WI38 (cell line): ENCODE data around the gene NSL1.

ENCODE experiments used
- H3K4me3 ChIP-seq: 2 replicates; pipeline ENCODE4 v1.5.1; 2011; ENCODE audit warnings: low read depth, mild to moderate bottlenecking, control low read depth, low read length
- CTCF ChIP-seq: IDR thresholded peaks from 2 replicates; pipeline ENCODE4 v1.5.1; 2012; ENCODE audit warnings: low read depth, mild to moderate bottlenecking, control low read depth, low read length

Gene NSL1

GRCh38 chr1:212824201-212824600 is 32.6 kb upstream of the NSL1 start:
- TF ChIP-seq CTCF: no peak

GRCh38 chr1:212822956-212823355 is 31.4 kb upstream of the NSL1 start:
- no peak for TF ChIP-seq CTCF
- no peak overlapping the region for H3K4me3 ChIP-seq

More at GRCh38 chr1:212824201-212824600, 32.6 kb upstream of the NSL1 start:
- H3K4me3 ChIP-seq: no peak overlapping the region

- TF ChIP-seq CTCF: no peak
- no peak overlapping the region for H3K4me3 ChIP-seq
Measured at GRCh38 chr1:212820969-212821368, 29.4 kb upstream of the NSL1 start.

- no peak for TF ChIP-seq CTCF
- no peak overlapping the region for H3K4me3 ChIP-seq
Measured at GRCh38 chr1:212819726-212820125, 28.1 kb upstream of the NSL1 start.

GRCh38 chr1:212816567-212817278 is 25.1 kb upstream of the NSL1 start:
- no peak overlapping the region for H3K4me3 ChIP-seq
- TF ChIP-seq CTCF: no peak

GRCh38 chr1:212814537-212815334 is 23.2 kb upstream of the NSL1 start:
- no peak for TF ChIP-seq CTCF
- H3K4me3 ChIP-seq: no peak overlapping the region

GRCh38 chr1:212805767-212806166 is 14.2 kb upstream of the NSL1 start:
- no peak overlapping the region for H3K4me3 ChIP-seq
- TF ChIP-seq CTCF: no peak
